ENCODE results near the gene COBLL1.

COBLL1 gene

GRCh38 chr2:164691346-164691887, 150.2 kb downstream of the COBLL1 start:
- no peak for FAIRE-seq
- DNase-seq (ENCODE audit: insufficient read length, low spot score): no peak
- TF ChIP-seq PAX5 (IDR thresholded peaks at IDR 0.05; ENCODE audit: insufficient read depth, low read length, severe bottlenecking) (no peak), POLR2AphosphoS5 (IDR thresholded peaks at IDR 0.05; ENCODE audit: low read depth, low read length) (no peak), POU2F2 (IDR thresholded peaks at IDR 0.05; ENCODE audit: low read depth, low read length) (no peak), TAF1 (IDR thresholded peaks at IDR 0.05; ENCODE audit: low read depth, low read length) (no peak), SPI1 (IDR thresholded peaks at IDR 0.05; ENCODE audit: low read depth, low read length) (no peak)

GRCh38 chr2:164690361-164690760, 151.3 kb downstream of the COBLL1 start:
- no peak for TF ChIP-seq POU2F2 (IDR thresholded peaks at IDR 0.05; ENCODE audit: low read depth, low read length)
- TF ChIP-seq TAF1 (IDR thresholded peaks at IDR 0.05; ENCODE audit: low read depth, low read length): no peak
- TF ChIP-seq POLR2AphosphoS5 (IDR thresholded peaks at IDR 0.05; ENCODE audit: low read depth, low read length): no peak
- TF ChIP-seq SPI1 (IDR thresholded peaks at IDR 0.05; ENCODE audit: low read depth, low read length): no peak
- no peak for TF ChIP-seq POLR2A (IDR thresholded peaks at IDR 0.05; ENCODE audit: low read depth, low read length)
- TF ChIP-seq PAX5 (IDR thresholded peaks at IDR 0.05; ENCODE audit: insufficient read depth, low read length, severe bottlenecking): no peak
- FAIRE-seq (no peak), DNase-seq (ENCODE audit: insufficient read length, low spot score) (no peak)

- FAIRE-seq (no peak), DNase-seq (ENCODE audit: insufficient read length, low spot score) (no peak)
- TF ChIP-seq TAF1 (IDR thresholded peaks at IDR 0.05; ENCODE audit: low read depth, low read length): no peak
- no peak for TF ChIP-seq SPI1 (IDR thresholded peaks at IDR 0.05; ENCODE audit: low read depth, low read length)
- no peak for TF ChIP-seq POLR2AphosphoS5 (IDR thresholded peaks at IDR 0.05; ENCODE audit: low read depth, low read length)
- no peak for TF ChIP-seq POU2F2 (IDR thresholded peaks at IDR 0.05; ENCODE audit: low read depth, low read length)
- TF ChIP-seq PAX5 (IDR thresholded peaks at IDR 0.05; ENCODE audit: insufficient read depth, low read length, severe bottlenecking): no peak
- TF ChIP-seq POLR2A (IDR thresholded peaks at IDR 0.05; ENCODE audit: low read depth, low read length): no peak
Measured at GRCh38 chr2:164688896-164689419, 152.7 kb downstream of the COBLL1 start.

- FAIRE-seq: no peak
- TF ChIP-seq POU2F2 (IDR thresholded peaks at IDR 0.05; ENCODE audit: low read depth, low read length) (no peak), PAX5 (IDR thresholded peaks at IDR 0.05; ENCODE audit: insufficient read depth, low read length, severe bottlenecking) (no peak), POLR2A (IDR thresholded peaks at IDR 0.05; ENCODE audit: low read depth, low read length) (no peak), TAF1 (IDR thresholded peaks at IDR 0.05; ENCODE audit: low read depth, low read length) (no peak), SPI1 (IDR thresholded peaks at IDR 0.05; ENCODE audit: low read depth, low read length) (no peak), POLR2AphosphoS5 (IDR thresholded peaks at IDR 0.05; ENCODE audit: low read depth, low read length) (no peak)
- no peak for DNase-seq (ENCODE audit: insufficient read length, low spot score)
Measured at GRCh38 chr2:164681009-164681408, 160.6 kb downstream of the COBLL1 start.

- DNase-seq (ENCODE audit: insufficient read length, low spot score) (no peak), FAIRE-seq (no peak)
- no peak for TF ChIP-seq PAX5 (IDR thresholded peaks at IDR 0.05; ENCODE audit: insufficient read depth, low read length, severe bottlenecking)
- no peak for TF ChIP-seq POLR2A (IDR thresholded peaks at IDR 0.05; ENCODE audit: low read depth, low read length)
- TF ChIP-seq POLR2AphosphoS5 (IDR thresholded peaks at IDR 0.05; ENCODE audit: low read depth, low read length): no peak
- TF ChIP-seq TAF1 (IDR thresholded peaks at IDR 0.05; ENCODE audit: low read depth, low read length): no peak
- no peak for TF ChIP-seq SPI1 (IDR thresholded peaks at IDR 0.05; ENCODE audit: low read depth, low read length)
- TF ChIP-seq POU2F2 (IDR thresholded peaks at IDR 0.05; ENCODE audit: low read depth, low read length): no peak
Measured at GRCh38 chr2:164678631-164679149, 162.9 kb downstream of the COBLL1 start.

GRCh38 chr2:164677733-164678132, 163.9 kb downstream of the COBLL1 start:
- TF ChIP-seq POLR2A (IDR thresholded peaks at IDR 0.05; ENCODE audit: low read depth, low read length): no peak
- no peak for TF ChIP-seq POLR2AphosphoS5 (IDR thresholded peaks at IDR 0.05; ENCODE audit: low read depth, low read length)
- TF ChIP-seq TAF1 (IDR thresholded peaks at IDR 0.05; ENCODE audit: low read depth, low read length): no peak
- no peak for TF ChIP-seq SPI1 (IDR thresholded peaks at IDR 0.05; ENCODE audit: low read depth, low read length)
- no peak for TF ChIP-seq POU2F2 (IDR thresholded peaks at IDR 0.05; ENCODE audit: low read depth, low read length)
- no peak for TF ChIP-seq PAX5 (IDR thresholded peaks at IDR 0.05; ENCODE audit: insufficient read depth, low read length, severe bottlenecking)
- no peak for FAIRE-seq

GRCh38 chr2:164677271-164677670, 164.4 kb downstream of the COBLL1 start:
- DNase-seq (ENCODE audit: insufficient read length, low spot score) (no peak), FAIRE-seq (no peak)
- TF ChIP-seq POLR2AphosphoS5 (IDR thresholded peaks at IDR 0.05; ENCODE audit: low read depth, low read length) (no peak), SPI1 (IDR thresholded peaks at IDR 0.05; ENCODE audit: low read depth, low read length) (no peak)

More at GRCh38 chr2:164677733-164678132, 163.9 kb downstream of the COBLL1 start:
- DNase-seq (ENCODE audit: insufficient read length, low spot score): no peak

GRCh38 chr2:164675687-164676086, 165.9 kb downstream of the COBLL1 start:
- FAIRE-seq (no peak), DNase-seq (ENCODE audit: insufficient read length, low spot score) (no peak)
- TF ChIP-seq TAF1 (IDR thresholded peaks at IDR 0.05; ENCODE audit: low read depth, low read length): no peak
- TF ChIP-seq POLR2A (IDR thresholded peaks at IDR 0.05; ENCODE audit: low read depth, low read length): no peak

GRCh38 chr2:164675027-164675426, 166.6 kb downstream of the COBLL1 start:
- TF ChIP-seq TAF1 (IDR thresholded peaks at IDR 0.05; ENCODE audit: low read depth, low read length) (no peak), POLR2AphosphoS5 (IDR thresholded peaks at IDR 0.05; ENCODE audit: low read depth, low read length) (no peak), POLR2A (IDR thresholded peaks at IDR 0.05; ENCODE audit: low read depth, low read length) (no peak)
- no peak for FAIRE-seq
- no peak for DNase-seq (ENCODE audit: insufficient read length, low spot score)

GRCh38 chr2:164671664-164672396, 169.8 kb downstream of the COBLL1 start:
- FAIRE-seq (no peak), DNase-seq (ENCODE audit: insufficient read length, low spot score) (no peak)
- TF ChIP-seq SPI1 (IDR thresholded peaks at IDR 0.05; ENCODE audit: low read depth, low read length) (no peak), POLR2AphosphoS5 (IDR thresholded peaks at IDR 0.05; ENCODE audit: low read depth, low read length) (no peak), PAX5 (IDR thresholded peaks at IDR 0.05; ENCODE audit: insufficient read depth, low read length, severe bottlenecking) (no peak), POU2F2 (IDR thresholded peaks at IDR 0.05; ENCODE audit: low read depth, low read length) (no peak), POLR2A (IDR thresholded peaks at IDR 0.05; ENCODE audit: low read depth, low read length) (no peak), TAF1 (IDR thresholded peaks at IDR 0.05; ENCODE audit: low read depth, low read length) (no peak)
